GM12878 (cell line): ENCODE data around the gene CMC1.

ENCODE experiments used
- CHD1 ChIP-seq: IDR thresholded peaks from 2 replicates; pipeline ENCODE4 v1.6.1; 2012; ENCODE audit warnings: low read depth, low read length, improper control_type of control experiment
- CTCF ChIP-seq, 3 experiments: IDR thresholded peaks in 2 of 3; conservative IDR thresholded peaks in 1 of 3; 2 replicates each; pipeline ENCODE4 v1.5.1; 2011; ENCODE audit warnings: low read depth in 3 of 3, low read length in 3 of 3, mild to moderate bottlenecking in 3 of 3, control low read depth in 2 of 3, moderate library complexity in 2 of 3, inconsistent platforms in 1 of 3, mixed read lengths in 1 of 3; ENCODE audit not compliant: control insufficient read depth in 2 of 3, insufficient read depth in 1 of 3; ENCODE audit errors: extremely low read depth in 1 of 3
- ESRRA ChIP-seq: IDR thresholded peaks from 2 replicates; pipeline ENCODE4 v1.6.1; 2012; ENCODE audit warnings: mild to moderate bottlenecking, low read length, improper control_type of control experiment
- GABPA ChIP-seq: IDR thresholded peaks from 2 replicates; pipeline ENCODE4 v1.6.1; 2014; ENCODE audit warnings: antibody characterized with exemption, low read depth, mild to moderate bottlenecking, inconsistent platforms
- PAX8 ChIP-seq: fragments of 450-650 bp; IDR thresholded peaks from 2 replicates; pipeline ENCODE4 v1.6.1; 2017; ENCODE audit warnings: mild to moderate bottlenecking, moderate library complexity
- POLR2A ChIP-seq: IDR thresholded peaks from 2 replicates; pipeline ENCODE4 v1.6.1; 2011; ENCODE audit warnings: low read depth, mild to moderate bottlenecking, low read length
- SPI1 ChIP-seq: IDR thresholded peaks from 2 replicates; pipeline ENCODE4 v1.6.1; 2011; ENCODE audit warnings: low read depth, mild to moderate bottlenecking, low read length, moderate library complexity, borderline replicate concordance; ENCODE audit not compliant: insufficient read depth
- USF2 ChIP-seq: IDR thresholded peaks from 2 replicates; pipeline ENCODE4 v1.6.1; 2011; ENCODE audit warnings: low read depth, low read length, improper control_type of control experiment, borderline replicate concordance
- TF ChIP-seq, protein P1 (sequence below): IDR thresholded peaks from 2 replicates; pipeline ENCODE4 v1.6.1; 2011; ENCODE audit warnings: low read depth, mild to moderate bottlenecking, low read length, moderate library complexity, borderline replicate concordance; ENCODE audit errors: extremely low read depth

- TF ChIP-seq POLR2A (no peak), CHD1 (no peak), SPI1 (no peak), GABPA (no peak), PAX8 (no peak), CTCF (IDR thresholded peaks at IDR 0.05 in 2 of 3, conservative IDR thresholded peaks at IDR 0.05 in 1 of 3; ENCODE audit: control insufficient read depth in 2 of 3, extremely low read depth in 1 of 3, insufficient read depth in 1 of 3, low read depth in 3 of 3, low read length in 3 of 3) (no peak), ESRRA (no peak), USF2 (no peak)
- TF ChIP-seq, protein P1, sequence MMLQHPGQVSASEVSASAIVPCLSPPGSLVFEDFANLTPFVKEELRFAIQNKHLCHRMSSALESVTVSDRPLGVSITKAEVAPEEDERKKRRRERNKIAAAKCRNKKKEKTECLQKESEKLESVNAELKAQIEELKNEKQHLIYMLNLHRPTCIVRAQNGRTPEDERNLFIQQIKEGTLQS, result no peak
These were observed 106.2 kb downstream of the CMC1 start for GRCh38 chr3:28347374-28348264.
